Kidney (tissue), 14 donors: ENCODE data around the gene RYR2. TPM values are rescaled to one million over a fixed set of nuclear protein-coding genes. Genes with fewer than 3 reads are reported as not detected.
A peak's percentile ranks its signal among the peaks of the same experiment; 100 is the strongest.

Experiments
- DNase-seq, 5 donors: peaks; one replicate each; pipeline ENCODE4 v3.0.0-alpha.2; 2013 to 2020
- FAIRE-seq: peaks from 2 replicates; lab custom pipeline; 2012; peaks lifted over from hg19 to GRCh38; lab: Jason Lieb, UNC
- H3K27ac ChIP-seq, 2 donors: one replicate each; pipeline ENCODE4 v1.7.0; 2013; ENCODE audit warnings: low read depth in 2 of 2, low read length in 2 of 2, inconsistent platforms in 1 of 2
- H3K27me3 ChIP-seq: one replicate; pipeline ENCODE4 v1.7.1; 2013; ENCODE audit warnings: low read length, inconsistent platforms; ENCODE audit not compliant: control insufficient read depth, insufficient read depth
- H3K36me3 ChIP-seq, 3 donors: one replicate each; pipeline versions ENCODE4 v1.7.0 to v1.7.1; 2013; ENCODE audit warnings: low read length in 3 of 3, control low read depth in 1 of 3, inconsistent platforms in 1 of 3; ENCODE audit not compliant: insufficient read depth in 3 of 3, control insufficient read depth in 2 of 3
- H3K4me1 ChIP-seq, 3 donors: one replicate each; pipeline versions ENCODE4 v1.7.0 to v1.7.1; 2013; ENCODE audit warnings: low read length in 3 of 3, inconsistent platforms in 1 of 3, low read depth in 1 of 3; ENCODE audit not compliant: control insufficient read depth in 2 of 3, insufficient read depth in 2 of 3
- H3K4me3 ChIP-seq, 3 donors: one replicate each; pipeline versions ENCODE4 v1.7.0 to v1.8.1; 2013; ENCODE audit warnings: low read length in 3 of 3, control low read depth in 1 of 3, inconsistent platforms in 1 of 3
- H3K9ac ChIP-seq, 3 donors: one replicate each; pipeline versions ENCODE4 v1.7.0 to v1.7.1; 2013; ENCODE audit warnings: low read length in 3 of 3, control low read depth in 1 of 3, inconsistent platforms in 1 of 3
- H3K9me3 ChIP-seq, 3 donors: one replicate each; pipeline versions ENCODE4 v1.7.0 to v1.7.1; 2013; ENCODE audit warnings: low read length in 3 of 3, control low read depth in 1 of 3, inconsistent platforms in 1 of 3; ENCODE audit not compliant: control insufficient read depth in 2 of 3, insufficient read depth in 1 of 3
- CTCF ChIP-seq: IDR thresholded peaks from 3 replicates; pipeline ENCODE4 v1.5.1; 2012; ENCODE audit warnings: mild to moderate bottlenecking, moderate library complexity, borderline replicate concordance; ENCODE audit not compliant: insufficient read depth; ENCODE audit errors: extremely low read depth
- intact Hi-C: fragments of 100-400 bp; cut with DNase I; formaldehyde crosslinking; loops from one replicate; pipeline ENCODE4 v1.11.1; 2022
- polyA plus RNA-seq: library from polyadenylated mRNA; stranded (reverse); fragments of 350-450 nt; fragmentation: Illumina TruSeq; extraction: RNeasy Lipid Tissue Mini Kit (QIAGEN cat#74804); gene quantifications from one replicate; pipeline ENCODE4 v1.2.3, GENCODE V29; 2014; ENCODE audit warnings: low read depth, low replicate concordance; ENCODE audit not compliant: insufficient read depth
- total RNA-seq: library from RNA; stranded (reverse); fragmentation: NEBNext Ultra II Directional; extraction: Animal tissue kit (Norgen Biotek cat#: 25700); gene quantifications from one replicate; pipeline ENCODE4 v1.2.1, GENCODE V29; 2021
- donor health status: control.
- donor health status: control.
- donor health status: control.
- donor health status: control.
- donor health status: control.
- donor health status: DM: yes; HTN: yes; CAD: no.
- donor health status: Normal renal cell carcinoma (clear cell type).

Gene RYR2
- total and polyA plus RNA-seq, 2 donors from 2014 or later, result 0.28 to 0.60 TPM

DNA sequence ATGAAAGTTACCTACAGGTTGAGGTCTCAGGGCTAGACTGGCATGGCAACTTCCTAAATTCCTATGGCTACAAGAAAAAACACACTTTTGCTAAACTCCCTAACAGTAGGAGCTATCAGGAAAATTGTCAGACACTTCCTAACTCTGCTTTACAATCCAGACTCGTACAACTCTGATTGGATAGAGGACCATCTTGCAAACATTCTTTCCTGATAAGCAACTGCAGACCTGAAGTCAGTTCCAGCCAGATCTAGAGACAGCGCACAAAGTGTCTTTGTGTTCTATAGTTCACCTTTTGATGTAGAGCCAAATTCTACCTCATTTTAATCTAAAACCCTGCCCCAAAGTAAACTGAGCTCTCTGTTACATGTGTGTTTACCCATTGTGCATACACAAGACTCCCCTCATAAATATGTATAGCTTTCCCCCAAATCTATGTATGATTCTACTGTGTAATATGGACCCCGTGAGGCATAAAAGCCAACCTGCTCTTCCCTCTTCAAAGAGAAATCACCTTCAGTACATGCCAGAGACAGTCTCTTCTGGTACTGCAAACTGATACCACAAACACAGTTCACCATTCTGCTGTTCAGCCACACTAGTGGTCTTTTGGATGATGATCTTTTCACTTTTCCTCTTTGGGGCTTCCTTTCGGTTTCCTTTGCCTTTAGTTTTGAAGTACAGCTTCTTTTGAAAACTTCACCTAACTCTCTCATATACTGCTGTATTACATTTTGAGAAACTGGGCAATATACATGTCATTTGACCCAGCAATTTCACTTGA, 827.0 kb downstream of the RYR2 start:
- no peaks in the 10 kb centered on the region for H3K4me1 ChIP-seq
- no peaks in the 10 kb centered on the region for H3K9me3 ChIP-seq
- H3K9ac ChIP-seq, result no peak overlapping the region
- H3K27me3 ChIP-seq, result no peaks in the 10 kb centered on the region
- no peak for FAIRE-seq
- intact Hi-C loops, result no loop called here
- no peak overlapping the region for H3K4me3 ChIP-seq
- TF ChIP-seq CTCF, result no peak
- H3K36me3 ChIP-seq, result no peaks in the 10 kb centered on the region
- no peak overlapping the region for H3K27ac ChIP-seq
- DNase-seq, result no peak

GRCh38 chr1:237873487-237874211, 831.7 kb downstream of the RYR2 start:
- Histone ChIP-seq H3K27ac (no peak overlapping the region), H3K36me3 (no peaks in the 10 kb centered on the region), H3K9ac (no peak overlapping the region), H3K9me3 (no peaks in the 10 kb centered on the region), H3K4me3 (no peak overlapping the region), H3K27me3 (no peaks in the 10 kb centered on the region), H3K4me1 (no peaks in the 10 kb centered on the region)
- DNase-seq (peak in 1 of 5 donors; percentile 3), FAIRE-seq (no peak)
- no peak for TF ChIP-seq CTCF
- intact Hi-C loops, result no loop called here

DNA sequence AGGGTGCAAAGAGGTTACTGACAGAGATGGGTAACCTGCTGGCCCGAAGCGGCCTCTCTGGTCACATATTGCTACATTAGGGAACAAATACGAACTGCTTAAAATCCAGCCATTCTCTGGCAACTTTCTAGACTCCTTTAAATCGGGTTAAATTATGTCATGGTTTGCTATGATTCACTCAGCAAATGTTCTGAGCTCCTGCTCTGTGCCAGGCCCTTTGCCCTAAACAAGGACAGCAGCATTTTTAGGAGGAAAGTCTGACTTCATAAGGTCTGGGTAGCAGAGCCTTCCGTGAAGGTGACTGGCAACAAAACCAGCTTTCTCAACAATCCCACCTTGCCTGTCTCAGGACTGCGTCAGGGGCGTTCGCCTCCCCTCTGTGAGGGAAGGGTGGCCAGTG, 833.3 kb downstream of the RYR2 start:
- intact Hi-C loops, result no loop called here
- FAIRE-seq (no peak), DNase-seq (no peak)
- H3K27ac ChIP-seq, result no peak overlapping the region
- TF ChIP-seq CTCF, result no peak
- H3K4me1 ChIP-seq, result no peaks in the 10 kb centered on the region
- H3K9ac ChIP-seq, result no peak overlapping the region
- no peaks in the 10 kb centered on the region for H3K36me3 ChIP-seq
- H3K4me3 ChIP-seq, result no peak overlapping the region
- no peaks in the 10 kb centered on the region for H3K9me3 ChIP-seq
- H3K27me3 ChIP-seq, result no peaks in the 10 kb centered on the region
